HG03432 (cell line): ENCODE measurements around the gene SLC25A1.
"Not testable (repeated sequence)": the region's sequence is repeated elsewhere in the genome, so short reads cannot be mapped to it uniquely, and the experiment has no call there.

Experiments used
- ATAC-seq: cut with Tn5 transposase; IDR thresholded peaks from one replicate; pipeline ENCODE4 v1.9.1; 2021; ENCODE audit warnings: mild to moderate bottlenecking, moderate library complexity; ENCODE audit not compliant: unreplicated experiment

The SLC25A1 gene

GRCh38 chr22:19168088-19168890 is 10.2 kb downstream of the SLC25A1 start:
- no peak for ATAC-seq

DNA sequence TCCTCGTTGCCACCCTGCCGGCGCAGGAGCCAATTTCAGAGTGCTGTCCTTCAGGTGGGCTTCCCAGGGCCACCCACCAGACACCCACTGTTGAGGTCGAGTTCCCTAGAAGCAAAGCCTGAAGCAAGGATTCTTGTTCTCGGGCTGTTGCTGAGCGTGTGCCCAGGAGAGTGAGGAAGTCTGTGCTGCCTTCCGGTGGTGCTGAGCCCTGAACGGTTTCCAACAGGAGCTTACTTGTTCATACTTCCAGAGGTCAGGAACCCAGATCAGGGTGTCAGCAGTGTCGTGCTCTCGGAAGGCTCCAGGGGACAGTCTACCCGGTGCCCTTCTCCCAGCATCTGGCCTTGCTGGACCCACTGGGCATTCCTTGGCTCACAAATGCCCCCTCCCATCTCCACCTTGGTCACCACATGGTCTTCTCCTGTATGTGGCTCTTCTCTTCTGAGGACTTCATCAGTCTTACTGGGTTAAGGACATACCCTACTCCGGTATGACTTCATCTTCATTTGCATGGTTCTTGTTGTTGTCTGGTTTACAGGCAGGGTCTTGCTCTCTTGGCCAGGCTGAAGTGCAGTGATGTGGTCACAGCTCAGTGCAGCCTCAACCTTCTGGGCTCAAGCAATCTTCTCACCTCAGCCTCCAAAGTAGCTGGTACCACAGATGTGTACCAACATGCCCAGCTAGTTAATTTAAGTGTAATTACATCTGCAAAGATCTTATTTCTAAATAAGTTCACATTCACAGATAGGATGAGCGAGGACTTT is 11.2 kb downstream of the SLC25A1 start:
- no peak for ATAC-seq

DNA sequence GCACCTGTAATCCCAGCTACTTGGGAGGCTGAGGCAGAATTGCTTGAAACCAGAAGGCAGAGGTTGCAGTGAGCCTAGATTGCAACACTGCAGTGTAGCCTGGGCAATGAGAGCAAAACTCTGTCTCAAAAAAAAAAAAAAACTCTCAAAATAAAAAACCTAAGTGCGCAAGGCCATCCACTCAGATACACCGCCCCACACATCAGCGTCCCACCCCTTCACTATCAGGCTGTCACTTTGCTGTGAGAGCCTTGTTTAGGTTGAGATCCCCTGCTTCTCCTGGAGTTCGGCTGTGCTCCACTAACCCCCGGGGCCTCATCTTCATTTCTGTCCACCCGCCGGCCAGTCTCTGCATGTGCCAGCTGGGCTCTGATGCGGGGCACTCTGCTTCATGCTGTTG is 12.1 kb downstream of the SLC25A1 start:
- no peak for ATAC-seq

GRCh38 chr22:19164425-19164824 is 14.1 kb downstream of the SLC25A1 start:
- ATAC-seq = no peak

GRCh38 chr22:19158649-19159048 is 19.9 kb downstream of the SLC25A1 start:
- not testable (repeated sequence) for ATAC-seq

DNA sequence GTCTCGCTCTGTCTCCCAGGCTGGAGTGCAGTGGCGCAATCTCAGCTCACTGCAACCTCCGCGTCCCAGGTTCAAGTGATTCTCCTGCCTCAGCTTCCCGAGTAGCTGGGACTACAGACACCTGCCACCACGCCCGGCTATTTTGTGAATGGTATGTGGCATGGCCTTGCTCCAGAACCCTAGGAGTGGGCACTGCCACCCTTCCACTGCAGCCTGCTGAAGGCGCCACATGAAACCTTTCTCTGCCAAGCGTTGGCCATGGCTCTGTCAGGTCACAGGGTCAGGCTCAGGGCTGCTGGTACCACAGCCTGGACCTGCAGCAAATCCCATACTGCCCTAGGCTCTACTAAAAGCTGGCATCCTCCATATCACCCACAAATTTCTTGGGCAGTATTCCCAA is 22.4 kb downstream of the SLC25A1 start:
- not testable (repeated sequence) for ATAC-seq

GRCh38 chr22:19152942-19153883 is 25.3 kb downstream of the SLC25A1 start:
- no peak for ATAC-seq

DNA sequence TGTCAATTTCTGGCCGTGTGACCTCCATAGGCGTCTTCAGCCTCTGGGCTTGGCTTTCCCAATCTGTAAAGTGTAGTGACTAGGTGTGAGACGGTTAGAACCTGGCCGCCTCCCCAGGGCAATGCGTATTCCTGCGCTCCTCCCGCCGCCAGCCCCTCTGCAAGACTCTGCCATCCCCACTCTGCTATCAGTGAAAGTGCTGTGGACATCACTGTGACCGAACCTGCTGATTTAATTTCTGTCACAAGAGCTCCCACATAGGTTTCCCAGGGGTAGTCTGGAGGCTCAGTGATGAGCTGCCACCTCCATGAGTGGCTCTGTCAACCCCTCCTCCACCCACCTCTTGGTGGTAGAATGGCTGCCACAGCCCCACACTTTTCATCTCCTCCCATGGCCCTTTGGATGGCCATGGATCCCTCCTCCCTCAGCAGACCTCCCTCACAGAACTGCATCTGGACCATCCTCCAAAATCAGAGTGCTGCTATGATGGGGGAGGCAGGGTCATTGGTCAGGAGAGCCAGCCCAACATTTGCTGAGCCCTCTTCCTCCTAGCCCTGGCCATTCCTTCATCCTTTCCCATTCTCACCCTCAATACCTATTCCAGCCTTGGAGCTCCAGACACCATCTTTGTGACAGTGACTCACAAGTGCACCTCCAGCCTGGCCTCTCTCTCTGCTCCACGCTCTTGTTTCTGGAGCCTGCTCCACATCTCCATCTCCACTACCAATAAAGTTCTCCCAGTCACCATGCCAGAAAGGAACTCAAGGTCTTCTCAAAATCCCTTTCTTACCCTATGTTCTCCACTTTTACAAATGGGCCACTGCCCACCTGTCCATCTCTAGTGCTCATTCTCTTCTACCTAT is 27.0 kb downstream of the SLC25A1 start:
- no peak for ATAC-seq

GRCh38 chr22:19150482-19151328 is 27.8 kb downstream of the SLC25A1 start:
- ATAC-seq = no peak

DNA sequence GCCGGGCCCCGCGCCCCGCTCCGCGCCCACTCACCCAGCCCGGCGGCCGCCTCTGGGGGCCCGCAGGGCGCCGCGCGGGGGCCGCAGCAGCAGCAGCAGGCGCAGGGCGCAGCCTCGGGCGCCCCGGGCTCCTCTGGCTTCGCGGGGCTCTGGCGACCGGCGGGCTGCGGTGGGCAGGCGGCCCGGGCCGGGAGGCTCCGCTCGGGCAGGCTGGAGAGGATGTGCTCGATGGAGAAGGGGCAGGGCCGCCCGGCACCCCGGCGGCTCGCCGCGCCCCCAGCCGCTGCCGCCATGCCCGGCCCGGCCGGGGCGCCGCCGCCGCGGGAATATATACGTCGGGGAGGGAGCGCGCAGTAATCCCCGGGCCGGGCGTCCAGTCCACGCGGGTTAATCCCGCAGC is 28.5 kb downstream of the SLC25A1 start, which contains the start of gene GSC2:
GSC2 (minus strand) TSS at position 302 of the 400 bp plus-strand sequence; CDS start at position 293, 9 bp downstream.
- no peak for ATAC-seq

GRCh38 chr22:19149047-19149883 is 29.3 kb downstream of the SLC25A1 start:
- no peak for ATAC-seq

- no peak for ATAC-seq
Observed at GRCh38 chr22:19148417-19149046, 30.0 kb downstream of the SLC25A1 start.

- ATAC-seq = no peak
Observed at GRCh38 chr22:19147195-19147780, 31.2 kb downstream of the SLC25A1 start.

DNA sequence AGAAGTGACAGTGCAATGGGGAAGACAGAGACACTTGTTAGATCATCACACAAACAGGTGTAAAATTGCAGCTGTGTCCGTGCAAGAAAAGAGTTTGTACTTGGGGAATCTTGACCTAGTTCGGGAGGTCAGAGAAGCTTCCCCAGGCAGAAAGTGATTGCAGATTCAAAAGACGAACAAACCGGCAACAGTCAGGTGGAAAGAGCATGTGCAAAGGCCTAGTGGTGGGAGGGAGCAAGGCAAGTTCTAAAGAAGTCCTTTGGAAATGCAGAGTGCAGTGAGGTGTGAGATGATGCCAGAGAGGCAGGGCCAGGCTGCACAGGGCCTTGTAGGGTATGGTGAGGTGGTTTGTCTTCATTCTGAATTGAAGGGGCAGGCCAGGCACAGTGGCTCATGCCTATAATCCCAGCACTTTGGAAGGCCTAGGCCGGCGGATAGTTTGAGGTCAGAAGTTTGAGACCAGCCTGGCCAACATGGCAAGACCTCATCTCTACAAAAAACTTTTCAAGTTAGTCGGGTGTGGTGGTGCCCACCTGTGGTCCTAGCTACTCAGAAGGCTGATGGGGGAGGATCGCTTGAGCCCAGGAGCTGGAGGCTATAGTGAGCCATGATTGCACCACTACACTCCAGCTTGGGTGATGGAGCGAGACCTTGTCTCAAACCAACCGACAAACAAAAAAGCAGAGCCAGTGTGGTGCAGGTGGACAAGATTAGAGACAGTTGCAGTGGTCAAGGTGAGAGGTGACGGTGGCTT is 32.1 kb downstream of the SLC25A1 start:
- ATAC-seq = no peak

GRCh38 chr22:19143967-19144400 is 34.6 kb downstream of the SLC25A1 start:
- peak; percentile 14 for ATAC-seq

- ATAC-seq = no peak
Observed at GRCh38 chr22:19143212-19143611, 35.3 kb downstream of the SLC25A1 start.

DNA sequence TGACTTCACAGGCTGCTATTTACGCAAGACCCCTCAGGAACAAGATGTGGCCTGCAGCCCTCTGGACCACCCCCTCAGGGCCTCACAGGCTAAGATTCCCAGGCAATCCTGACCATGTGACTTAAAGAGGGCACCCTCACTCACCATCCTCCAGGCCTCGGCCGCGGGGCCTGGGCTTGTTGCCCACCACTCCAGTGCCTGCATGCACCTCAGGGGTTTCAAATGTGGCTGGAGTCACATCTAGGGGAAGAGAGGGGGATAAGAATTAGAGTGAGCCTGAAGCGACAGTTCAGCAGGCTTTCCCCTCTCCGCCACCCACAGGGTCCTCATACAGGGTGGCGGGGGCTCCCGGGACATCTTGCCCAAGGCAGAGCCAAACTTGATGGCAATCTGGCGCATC is 36.1 kb downstream of the SLC25A1 start:
- ATAC-seq = no peak
